OCI-LY1 (cell line): Measurements from ENCODE around the gene SMC6.

Experiments used
- CTCF ChIP-seq: fragments of 200-600 bp; sonication (generic), shearing (Covaris generic); IDR thresholded peaks from 2 replicates; pipeline ENCODE4 v1.5.1; 2017; ENCODE audit warnings: mild to moderate bottlenecking, antibody characterized with exemption, low read length, moderate library complexity, mixed read lengths
- EZH2 ChIP-seq: fragments of 200-600 bp; sonication (generic), shearing (Covaris generic); IDR thresholded peaks from 2 replicates; pipeline ENCODE4 v1.8.0; 2017; ENCODE audit warnings: borderline replicate concordance, mixed run types, mild to moderate bottlenecking, antibody characterized with exemption, low read length, moderate library complexity, mixed read lengths

GRCh38 chr2:17625446-17625845 lies 128.2 kb downstream of the SMC6 start:
- TF ChIP-seq CTCF (no peak), EZH2 (no peak)
